Medulla oblongata (tissue), 1 donor: ENCODE measurements around the gene PER1.

Source experiments
- DNase-seq: peaks from one replicate; pipeline ENCODE4 v3.0.0-alpha.2; 2015; ENCODE audit errors: extremely low spot score

Gene PER1, protein sequence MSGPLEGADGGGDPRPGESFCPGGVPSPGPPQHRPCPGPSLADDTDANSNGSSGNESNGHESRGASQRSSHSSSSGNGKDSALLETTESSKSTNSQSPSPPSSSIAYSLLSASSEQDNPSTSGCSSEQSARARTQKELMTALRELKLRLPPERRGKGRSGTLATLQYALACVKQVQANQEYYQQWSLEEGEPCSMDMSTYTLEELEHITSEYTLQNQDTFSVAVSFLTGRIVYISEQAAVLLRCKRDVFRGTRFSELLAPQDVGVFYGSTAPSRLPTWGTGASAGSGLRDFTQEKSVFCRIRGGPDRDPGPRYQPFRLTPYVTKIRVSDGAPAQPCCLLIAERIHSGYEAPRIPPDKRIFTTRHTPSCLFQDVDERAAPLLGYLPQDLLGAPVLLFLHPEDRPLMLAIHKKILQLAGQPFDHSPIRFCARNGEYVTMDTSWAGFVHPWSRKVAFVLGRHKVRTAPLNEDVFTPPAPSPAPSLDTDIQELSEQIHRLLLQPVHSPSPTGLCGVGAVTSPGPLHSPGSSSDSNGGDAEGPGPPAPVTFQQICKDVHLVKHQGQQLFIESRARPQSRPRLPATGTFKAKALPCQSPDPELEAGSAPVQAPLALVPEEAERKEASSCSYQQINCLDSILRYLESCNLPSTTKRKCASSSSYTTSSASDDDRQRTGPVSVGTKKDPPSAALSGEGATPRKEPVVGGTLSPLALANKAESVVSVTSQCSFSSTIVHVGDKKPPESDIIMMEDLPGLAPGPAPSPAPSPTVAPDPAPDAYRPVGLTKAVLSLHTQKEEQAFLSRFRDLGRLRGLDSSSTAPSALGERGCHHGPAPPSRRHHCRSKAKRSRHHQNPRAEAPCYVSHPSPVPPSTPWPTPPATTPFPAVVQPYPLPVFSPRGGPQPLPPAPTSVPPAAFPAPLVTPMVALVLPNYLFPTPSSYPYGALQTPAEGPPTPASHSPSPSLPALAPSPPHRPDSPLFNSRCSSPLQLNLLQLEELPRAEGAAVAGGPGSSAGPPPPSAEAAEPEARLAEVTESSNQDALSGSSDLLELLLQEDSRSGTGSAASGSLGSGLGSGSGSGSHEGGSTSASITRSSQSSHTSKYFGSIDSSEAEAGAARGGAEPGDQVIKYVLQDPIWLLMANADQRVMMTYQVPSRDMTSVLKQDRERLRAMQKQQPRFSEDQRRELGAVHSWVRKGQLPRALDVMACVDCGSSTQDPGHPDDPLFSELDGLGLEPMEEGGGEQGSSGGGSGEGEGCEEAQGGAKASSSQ (N-terminal part only)

DNA sequence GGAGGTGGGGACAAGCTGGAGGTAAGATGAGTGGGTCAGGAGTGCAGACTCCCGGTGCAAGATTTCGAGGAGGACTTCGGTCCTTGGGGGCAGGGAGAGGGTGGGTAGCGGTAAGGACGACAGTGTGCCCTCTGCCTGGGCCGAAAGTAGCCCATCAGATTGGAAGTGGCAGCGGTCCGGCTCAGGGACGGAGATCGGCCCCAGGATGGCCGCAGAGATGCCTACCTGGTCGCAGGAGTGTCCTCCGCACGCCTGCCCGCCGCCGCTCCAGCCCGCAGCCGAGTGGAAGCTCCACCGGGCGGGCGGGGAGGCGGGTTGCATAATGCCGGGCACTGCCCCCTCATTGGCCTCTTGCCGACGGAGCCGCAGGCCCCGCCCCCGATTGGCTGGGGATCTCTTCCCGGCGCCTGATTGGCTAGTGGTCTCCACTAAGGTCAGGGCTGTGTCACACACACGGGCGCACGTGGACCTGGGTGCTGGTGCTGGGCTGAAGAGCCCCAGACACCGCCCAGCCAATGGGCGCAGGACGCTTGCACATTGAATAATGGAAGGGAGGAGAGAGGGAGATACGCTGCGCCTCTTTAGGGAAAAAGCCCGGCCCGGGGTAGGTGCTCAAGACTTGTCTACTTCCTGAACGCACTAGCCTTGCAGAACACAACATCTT, at the start of gene PER1:
Gene PER1, minus strand, starts transcription at position 293 of the 664 bp plus-strand sequence. CDS start 1,698 bp downstream, outside the sequence.
- peak; percentile 96 for DNase-seq

DNA sequence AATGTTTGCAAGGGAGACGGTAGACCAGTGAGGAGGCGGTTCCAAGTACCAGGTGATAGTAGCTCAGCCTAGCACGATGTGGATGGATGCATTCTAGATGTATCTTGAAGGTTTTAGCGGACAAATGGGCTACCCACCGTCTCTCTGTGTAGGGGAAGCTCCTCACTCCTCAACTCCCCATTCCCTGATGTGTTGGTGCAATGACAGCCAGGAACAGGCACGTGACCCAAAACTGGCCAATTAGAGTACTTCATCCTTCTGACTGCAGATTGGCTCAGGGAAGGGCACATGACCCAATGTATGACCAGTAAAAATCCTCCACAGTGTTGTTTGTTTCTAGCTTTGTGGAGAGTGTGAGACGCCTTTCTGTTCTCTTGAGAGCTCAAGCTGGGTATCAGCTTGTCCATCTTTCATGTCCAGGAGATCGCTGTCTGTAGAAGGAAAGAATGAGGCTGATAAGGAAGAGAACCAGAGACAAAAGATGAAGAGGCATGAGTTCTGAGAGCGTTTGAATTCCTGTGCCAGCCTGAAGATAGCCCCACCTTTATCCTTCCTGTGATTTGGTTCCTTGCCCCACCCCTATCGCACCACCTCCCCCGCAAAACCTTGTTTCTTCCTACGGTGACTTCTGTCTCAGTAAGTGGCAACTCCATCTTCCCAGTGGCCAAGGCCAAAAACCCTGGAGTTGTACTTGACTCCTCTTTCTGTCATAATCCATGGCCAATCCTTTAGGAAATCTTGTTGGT, 40.0 kb upstream of the PER1 start:
- DNase-seq, result peak; percentile 100

DNA sequence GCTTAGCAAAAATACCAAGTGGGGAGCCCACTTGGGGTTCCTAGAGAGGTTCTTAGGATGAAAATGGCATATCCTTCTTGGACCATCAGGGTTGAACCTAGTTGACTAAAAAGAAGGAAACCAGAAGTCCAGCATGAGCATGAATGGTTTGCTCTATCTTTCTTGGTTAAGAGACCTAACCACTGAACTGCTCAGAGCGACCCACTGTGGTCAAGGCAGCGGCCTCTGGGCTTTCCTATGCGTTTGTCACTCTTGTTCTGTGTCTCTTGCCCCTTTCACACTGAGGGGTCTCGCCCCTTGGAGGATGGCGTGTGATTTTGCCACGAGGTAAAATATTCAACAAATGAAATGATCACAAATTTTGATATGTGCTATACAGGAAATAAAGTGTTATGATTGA, 38.3 kb upstream of the PER1 start:
- no peak for DNase-seq

DNA sequence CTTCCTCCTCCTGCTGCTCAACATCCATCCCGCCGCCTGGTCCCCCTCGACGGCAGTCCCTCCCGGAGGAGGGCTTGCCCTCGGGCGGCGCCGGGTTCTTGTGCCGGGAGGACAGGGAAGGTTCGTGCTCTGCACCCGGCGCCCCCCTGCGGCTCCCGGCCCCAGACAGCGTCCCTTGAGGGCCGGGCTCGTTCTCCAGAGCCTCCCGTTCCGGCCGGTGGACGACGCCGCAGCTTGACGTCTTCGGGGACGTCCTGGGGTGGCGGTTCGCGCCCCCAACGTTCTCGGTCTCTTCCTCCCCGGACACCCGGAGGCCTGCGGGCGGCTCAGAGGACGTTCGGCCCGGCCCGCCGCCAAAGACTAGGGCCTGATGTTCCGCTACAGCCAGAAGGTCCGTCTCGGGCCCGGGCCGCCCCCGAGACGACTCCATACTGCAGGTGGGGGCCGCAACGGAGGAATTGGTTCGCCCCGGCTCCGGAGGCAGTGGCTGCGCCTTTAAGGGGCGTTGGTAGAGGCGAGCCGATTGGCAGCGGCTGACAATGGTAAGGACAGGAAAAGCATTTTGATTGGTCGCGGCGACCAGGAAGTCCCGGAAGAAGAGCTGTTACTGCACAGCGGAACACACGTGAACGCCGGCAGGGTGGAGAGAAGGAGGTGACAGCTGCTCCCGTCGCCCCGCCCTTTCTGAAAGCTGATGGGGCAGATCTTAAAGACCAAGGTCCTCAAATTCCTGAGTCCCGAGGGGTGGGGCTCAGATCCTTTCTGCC, 37.7 kb upstream of the PER1 start, which contains the start of gene BORCS6:
Gene BORCS6, minus strand, starts transcription at position 470 of the 767 bp plus-strand sequence. Its CDS starts 40 bp downstream, at position 430.
- peak; percentile 99 for DNase-seq

DNA sequence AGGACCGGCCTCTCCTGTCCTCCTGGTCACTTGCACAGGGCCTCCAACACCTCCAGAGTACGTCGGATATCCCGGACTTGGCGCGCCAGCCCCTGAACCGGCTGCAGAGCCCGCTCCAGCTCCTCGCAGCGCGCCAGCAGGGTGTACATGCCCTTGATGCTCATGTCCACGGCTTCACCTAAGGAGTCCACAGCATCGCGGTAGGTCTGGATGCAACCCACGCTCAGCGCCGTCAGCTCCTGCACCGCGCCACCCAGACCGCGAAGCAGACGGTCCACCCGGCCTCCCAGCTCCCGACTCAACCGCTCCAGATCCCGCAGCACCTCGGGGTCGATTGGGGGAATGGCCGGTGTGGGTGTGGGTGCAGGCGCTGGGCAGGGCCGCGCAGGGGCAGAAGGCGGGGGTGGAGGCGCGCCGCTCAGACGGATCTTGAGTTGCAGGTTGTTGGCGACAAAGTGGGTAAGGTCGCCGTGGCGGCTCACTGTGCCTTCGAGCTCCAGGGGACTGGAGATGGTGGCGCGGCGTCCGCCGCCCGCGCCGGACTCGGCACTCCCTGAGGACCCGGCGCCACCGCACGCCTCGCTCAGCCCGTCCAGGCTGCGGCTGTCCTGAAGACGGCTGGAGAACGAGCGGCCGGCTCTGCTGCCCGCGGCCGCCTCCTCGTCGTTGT, 37.0 kb upstream of the PER1 start:
- DNase-seq, result no peak

DNA sequence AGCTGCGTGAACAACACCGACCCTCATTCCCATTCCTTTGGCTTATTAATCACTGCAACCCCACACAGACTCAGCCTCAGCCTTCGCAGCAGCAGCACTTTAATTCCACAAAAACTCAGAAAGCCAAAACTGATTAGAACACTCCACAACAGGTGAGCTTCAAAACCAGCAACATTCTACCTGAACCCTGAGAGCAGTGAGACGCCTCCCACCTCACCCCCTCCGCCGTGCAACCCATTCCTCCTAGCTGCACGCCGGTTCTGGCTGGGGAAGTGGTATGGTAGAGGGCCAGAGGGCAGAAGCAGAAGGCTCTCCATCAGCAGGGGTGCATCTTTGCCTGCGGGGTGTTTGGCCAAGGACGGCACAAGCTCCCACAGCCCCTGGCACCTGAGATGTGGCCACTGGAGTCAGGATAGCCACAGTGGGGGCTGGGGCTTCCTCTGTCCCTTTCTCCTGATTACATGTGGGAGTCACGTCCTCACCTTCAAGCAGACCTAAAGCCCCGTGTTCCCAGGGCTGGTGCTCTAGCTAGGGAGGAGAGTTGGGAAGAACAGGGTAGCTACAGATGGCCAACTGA, 36.1 kb upstream of the PER1 start:
- DNase-seq, result peak; percentile 43

DNA sequence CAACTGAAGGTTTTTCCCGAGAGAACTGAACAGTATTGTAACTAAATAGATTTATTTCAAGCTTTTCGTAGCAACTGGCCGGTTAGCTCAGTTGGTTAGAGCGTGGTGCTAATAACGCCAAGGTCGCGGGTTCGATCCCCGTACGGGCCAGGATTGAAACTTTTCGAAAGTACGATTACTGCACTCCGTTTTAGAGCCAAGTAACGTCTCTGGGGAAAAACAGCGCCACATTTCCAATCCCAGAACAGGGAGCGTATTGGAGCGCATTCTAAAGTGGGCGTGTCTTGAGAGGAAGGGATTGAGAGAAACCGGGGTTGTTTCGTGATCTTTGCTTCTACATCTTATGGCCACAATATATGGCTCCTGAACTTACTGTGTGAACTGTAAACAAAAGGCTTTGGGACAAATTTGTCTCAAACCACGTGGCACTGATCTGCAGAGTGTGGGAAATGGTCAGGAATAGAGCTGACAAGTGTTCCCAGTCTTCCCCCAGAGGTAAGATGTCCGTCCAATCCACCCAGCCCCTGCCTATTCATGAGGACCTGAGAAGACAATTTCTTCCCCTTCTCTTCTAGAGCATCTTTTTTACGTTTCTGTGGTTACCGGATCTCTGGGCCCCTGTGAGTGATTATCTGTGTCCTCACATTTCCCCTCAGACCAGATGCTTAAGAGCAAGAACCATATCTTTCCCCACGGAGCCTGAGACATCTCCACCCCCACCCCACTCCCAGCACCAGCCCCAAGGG, 35.5 kb upstream of the PER1 start:
- DNase-seq, result peak; percentile 95

DNA sequence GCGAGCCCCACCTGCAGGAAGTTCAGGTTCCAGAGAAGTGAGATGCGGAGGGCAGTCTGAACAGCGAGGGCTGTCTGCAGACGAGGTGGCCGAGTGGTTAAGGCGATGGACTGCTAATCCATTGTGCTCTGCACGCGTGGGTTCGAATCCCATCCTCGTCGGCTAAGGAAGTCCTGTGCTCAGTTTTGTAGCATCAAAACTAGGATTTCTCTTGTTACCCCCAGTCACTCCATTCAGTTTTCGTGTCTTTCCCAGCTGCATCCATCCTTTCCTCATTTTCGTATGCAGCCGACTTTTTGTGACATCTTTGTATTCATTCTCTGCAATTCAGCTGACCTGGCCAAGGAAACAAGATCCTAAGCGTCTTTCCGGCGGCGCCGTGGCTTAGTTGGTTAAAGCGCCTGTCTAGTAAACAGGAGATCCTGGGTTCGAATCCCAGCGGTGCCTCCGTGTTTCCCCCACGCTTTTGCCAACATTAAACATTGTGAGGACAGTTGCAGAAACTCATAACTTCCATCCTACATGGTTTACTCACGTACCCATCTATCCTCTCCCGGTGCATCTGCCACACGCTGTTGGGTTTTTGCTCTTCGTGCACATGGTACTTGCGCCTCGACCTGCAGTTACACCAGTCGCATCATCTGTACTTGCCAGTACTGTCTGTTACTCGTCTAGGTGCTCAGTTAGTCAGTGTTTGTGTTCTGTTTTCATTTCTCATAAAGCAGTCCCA, 34.7 kb upstream of the PER1 start:
- peak; percentile 97 for DNase-seq

DNA sequence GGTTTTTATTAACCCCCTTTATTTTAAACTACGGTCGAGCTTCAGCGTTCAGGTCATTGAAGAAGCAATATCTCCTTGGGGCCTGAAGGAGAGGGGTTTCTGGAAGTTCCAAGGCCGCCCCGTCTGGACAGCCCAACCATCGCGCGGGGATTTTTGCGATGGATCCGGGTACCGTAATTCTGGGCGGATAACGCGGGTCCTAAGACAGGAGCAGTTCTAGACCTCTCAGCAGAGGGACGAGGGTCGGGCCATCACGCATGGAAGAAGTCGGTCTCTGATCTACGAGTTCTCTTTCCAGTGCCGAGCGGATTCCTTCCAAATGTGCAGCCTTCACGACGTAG, 34.2 kb upstream of the PER1 start:
- DNase-seq, result no peak

DNA sequence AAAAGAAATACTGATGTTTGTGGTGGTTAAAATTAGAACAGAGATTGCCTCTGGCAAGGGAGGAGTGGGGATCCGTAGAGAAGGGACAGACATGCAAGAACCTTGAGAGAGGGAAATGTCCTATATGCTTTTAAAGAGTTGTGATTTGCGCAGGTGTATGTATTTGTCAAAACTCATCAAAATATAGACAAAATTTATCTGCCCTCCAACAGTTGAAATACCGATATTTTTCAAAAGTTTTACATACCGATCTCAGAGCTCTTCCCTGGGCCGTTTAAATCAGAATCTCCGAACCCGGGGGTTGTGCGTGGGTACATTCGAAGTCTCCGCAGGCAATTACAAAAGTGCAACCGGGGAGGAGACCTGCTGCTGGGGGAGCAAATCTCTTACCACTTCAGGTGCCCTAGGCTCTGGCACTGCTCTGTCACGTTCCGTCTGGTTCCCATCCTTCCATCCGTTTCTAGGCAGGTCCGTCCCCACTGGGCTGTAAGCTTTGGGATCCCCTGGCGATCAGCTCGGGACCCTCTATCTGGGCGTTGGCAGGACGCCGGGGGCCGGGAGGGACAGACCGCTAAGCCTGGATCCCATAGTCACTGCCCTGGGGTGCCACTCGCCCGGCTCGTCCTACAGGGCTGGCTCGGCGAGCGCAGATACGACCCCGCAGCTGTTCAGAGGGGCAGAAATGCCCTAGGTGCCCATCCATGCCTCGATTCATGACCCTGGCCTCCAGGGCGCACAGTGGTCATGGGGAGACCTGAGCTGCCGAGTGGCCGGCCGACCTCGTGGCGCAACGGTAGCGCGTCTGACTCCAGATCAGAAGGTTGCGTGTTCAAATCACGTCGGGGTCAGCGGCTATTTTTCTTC, 33.6 kb upstream of the PER1 start:
- DNase-seq, result peak; percentile 92

DNA sequence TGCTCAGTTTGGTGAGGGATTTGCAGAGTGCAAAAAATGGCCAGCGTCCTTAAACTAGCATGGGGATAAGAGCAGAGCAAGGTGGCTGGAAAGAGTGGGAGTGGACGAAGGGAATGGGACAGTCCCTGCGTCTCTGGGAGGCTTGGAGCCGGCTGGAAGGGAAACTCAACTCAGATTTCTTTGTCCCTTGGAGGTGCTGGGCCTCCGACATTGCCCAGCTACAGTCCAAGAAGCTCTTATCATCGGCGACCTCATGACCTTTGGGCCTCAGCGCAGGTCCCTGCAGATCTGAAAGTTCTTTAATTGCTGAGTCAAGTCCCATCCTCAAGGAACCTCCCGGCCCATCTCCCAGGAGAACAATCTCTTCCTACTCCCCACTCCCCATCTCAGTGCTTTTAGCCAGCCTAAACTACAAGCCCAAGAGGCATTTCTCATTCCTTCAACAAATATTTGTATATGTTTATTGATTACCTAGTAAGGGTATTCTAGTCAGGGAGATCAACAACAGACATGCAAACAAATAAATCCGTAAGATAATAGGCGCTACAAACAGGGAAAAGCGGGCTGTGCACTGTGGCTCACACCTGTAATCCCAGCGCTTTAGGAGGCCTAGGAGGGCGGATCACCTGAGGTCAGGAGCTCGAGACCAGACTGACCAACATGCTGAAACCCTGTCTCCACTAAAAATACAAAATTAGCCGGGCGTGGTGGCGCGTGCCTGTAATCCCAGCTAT, 25.0 kb upstream of the PER1 start:
- DNase-seq, result no peak

DNA sequence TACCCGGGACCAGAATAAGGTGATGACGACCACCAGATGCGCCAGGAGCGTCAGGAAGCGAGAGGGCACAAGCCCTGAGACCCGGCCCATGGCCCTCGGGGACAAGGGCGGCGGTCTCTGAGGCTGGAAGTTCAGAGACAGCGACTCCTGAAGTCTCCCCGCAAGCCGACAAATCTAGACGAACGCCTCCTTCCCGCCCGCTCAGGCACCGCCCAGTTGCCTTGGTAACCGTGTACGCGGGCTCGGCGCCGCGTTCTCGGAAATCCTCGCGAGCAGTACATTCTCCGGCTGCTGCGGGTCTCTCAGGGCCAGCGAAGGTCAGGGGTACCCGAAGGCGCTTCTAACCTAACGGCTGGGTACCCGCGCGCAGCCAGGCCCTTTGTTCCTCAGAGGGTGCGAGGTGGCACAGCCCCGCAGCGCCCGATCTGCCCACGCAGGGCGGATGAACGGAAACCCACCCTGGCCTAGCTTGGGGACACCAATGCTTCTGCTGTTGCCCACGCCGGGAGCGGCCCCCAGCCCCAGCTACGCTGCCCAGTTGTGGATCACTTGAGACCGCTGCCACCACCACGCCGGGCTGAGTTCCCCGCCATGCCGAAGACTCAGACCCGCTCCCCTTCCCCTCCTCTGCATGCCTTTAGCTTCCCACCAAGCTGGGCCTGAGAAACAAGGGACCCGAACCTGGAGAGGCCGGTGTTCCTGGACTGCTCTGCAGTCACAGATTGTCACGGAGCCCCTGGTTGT, 24.2 kb upstream of the PER1 start, which contains the start of gene TMEM107:
Gene TMEM107, minus strand, starts transcription at position 184 of the 744 bp plus-strand sequence. Its CDS starts 94 bp downstream, at position 90.
- DNase-seq, result peak; percentile 86

DNA sequence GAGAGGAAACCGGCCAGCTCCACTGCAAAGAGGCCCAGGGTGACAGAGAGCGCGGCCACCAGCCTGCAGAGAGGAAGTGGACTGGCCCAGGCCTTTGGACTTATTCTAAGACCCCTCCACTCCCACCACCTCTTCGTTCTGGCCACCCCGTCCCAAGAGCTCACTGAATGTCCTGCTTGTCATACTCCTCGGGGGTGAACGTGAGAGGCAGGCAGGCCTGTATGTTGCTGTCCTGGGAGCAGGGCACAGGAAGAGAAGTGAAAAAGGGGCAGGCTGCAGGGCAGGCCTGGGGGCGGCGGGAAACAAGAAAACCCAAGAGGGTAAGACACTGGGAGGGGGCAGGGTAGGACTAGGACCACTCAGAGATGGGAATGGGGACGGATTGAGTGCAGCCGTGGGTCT, 23.6 kb upstream of the PER1 start:
- DNase-seq, result no peak

DNA sequence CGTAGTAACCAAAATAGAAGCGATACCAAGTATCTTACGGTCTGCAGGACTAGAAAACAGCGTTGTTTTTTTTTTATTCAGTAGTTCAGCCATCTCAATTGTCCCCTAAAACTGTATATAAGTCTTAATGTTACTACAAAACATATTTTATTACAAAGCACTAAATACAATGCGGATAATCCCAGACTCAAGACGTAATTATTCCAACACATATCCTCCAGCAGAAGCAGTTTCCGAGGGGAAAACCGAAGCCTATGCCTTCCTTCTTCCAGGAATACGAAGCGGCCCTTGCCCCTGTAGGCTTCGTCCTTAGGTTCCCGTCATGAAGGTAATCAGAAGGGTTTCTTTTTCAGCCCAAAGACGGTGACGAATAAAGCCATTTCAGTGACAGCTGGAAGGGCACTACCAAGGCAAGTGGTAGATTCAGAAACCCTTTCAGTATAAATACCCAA, 21.7 kb upstream of the PER1 start:
- DNase-seq, result no peak
